ENCODE measurements around the gene TGM6. TPM values are rescaled to one million over a fixed set of nuclear protein-coding genes. Genes with fewer than 3 reads are reported as not detected.

The TGM6 gene
- total RNA-seq, 1 experiment from 2014 or later, result not detected

- no peak overlapping the region for H4K8ac ChIP-seq (replicated peaks; ENCODE audit: insufficient read length, low read depth, low read length)
- no peaks in the 10 kb centered on the region for H3K9me3 Mint-ChIP-seq
- no peak overlapping the region for H3K27ac Mint-ChIP-seq
- H3K23ac ChIP-seq (ENCODE audit: insufficient read length, low read depth, low read length), result no peak overlapping the region
- H3K56ac ChIP-seq (ENCODE audit: insufficient read length, low read depth, low read length), result no peak overlapping the region
- H3K4ac ChIP-seq (ENCODE audit: low read depth, low read length), result no peak overlapping the region
- H3K79me2 ChIP-seq (ENCODE audit: insufficient read depth, low read length), result no peaks in the 10 kb centered on the region
- WGBS (ENCODE audit: extremely low coverage, insufficient read length, low lambda C conversion rate), result no CpG with 5 or more reads among the region's 5 CpGs
- H2AFZ ChIP-seq (ENCODE audit: low read length), result no peak overlapping the region
- no peak overlapping the region for H3K18ac ChIP-seq (ENCODE audit: insufficient read length, low read depth, low read length)
- H3T11ph ChIP-seq (ENCODE audit: low read length), result no peak overlapping the region
- no peak overlapping the region for H2AK5ac ChIP-seq (ENCODE audit: insufficient read length, low read length)
- no peak overlapping the region for H2BK20ac ChIP-seq (ENCODE audit: low read depth, low read length, poor library complexity, severe bottlenecking)
- peaks cover 4% of the 10 kb centered on the region; the same call in 1 of the 2 replicates for H3K27me3 Mint-ChIP-seq (ENCODE audit: low read depth)
- H3K23me2 ChIP-seq (ENCODE audit: insufficient read length, low read depth, low read length, poor library complexity, severe bottlenecking), result no peaks in the 10 kb centered on the region
- TF ChIP-seq CTCF (conservative IDR thresholded peaks at IDR 0.05), result no peak
- no peaks in the 10 kb centered on the region for H3K4me1 ChIP-seq (ENCODE audit: insufficient read depth, low read length)
- no peaks in the 10 kb centered on the region for H3K9me3 ChIP-seq (ENCODE audit: control insufficient read depth, low read depth, low read length)
- H3K4me1 Mint-ChIP-seq, result no peaks in the 10 kb centered on the region
- DNase-seq, result no peak
- H3K14ac ChIP-seq (ENCODE audit: insufficient read depth, low read length), result no peak overlapping the region
- no peak overlapping the region for H3K4me2 ChIP-seq (ENCODE audit: insufficient read depth, insufficient read length, low read length)
- no peak overlapping the region for H2BK5ac ChIP-seq (ENCODE audit: insufficient read length, low read length)
- H3K27me3 ChIP-seq (ENCODE audit: insufficient read depth, low read length), result no peaks in the 10 kb centered on the region
- no peaks in the 10 kb centered on the region for H3K36me3 Mint-ChIP-seq (ENCODE audit: insufficient read depth in 1 of 3, low read depth in 3 of 3)
- H3K4me3 Mint-ChIP-seq, result no peak overlapping the region
- no peaks in the 10 kb centered on the region for H3K79me1 ChIP-seq (ENCODE audit: insufficient read depth, low read depth, low read length, poor library complexity, severe bottlenecking)
- H2BK120ac ChIP-seq (ENCODE audit: low read depth, low read length, poor library complexity, severe bottlenecking), result no peak overlapping the region
- H4K20me1 ChIP-seq (ENCODE audit: control insufficient read depth, insufficient read depth, insufficient read length), result no peaks in the 10 kb centered on the region
- H3K9ac ChIP-seq (ENCODE audit: extremely low read depth, insufficient read length, low read length), result no peak overlapping the region
- no peak overlapping the region for H2BK12ac ChIP-seq (ENCODE audit: insufficient read length, low read depth, low read length)
- H4K91ac ChIP-seq (ENCODE audit: insufficient read length, low read depth, low read length), result no peak overlapping the region
- H3K27ac ChIP-seq (ENCODE audit: insufficient read length, low read depth, low read length), result no peak overlapping the region
- H4K5ac ChIP-seq (ENCODE audit: insufficient read length, low read depth, low read length), result no peak overlapping the region
- H2BK15ac ChIP-seq (ENCODE audit: low read depth, low read length), result no peak overlapping the region
These were observed 70.7 kb downstream of the TGM6 start for GRCh38 chr20:2451422-2451821.

Measured in H9 (cell line).